K562 (cell line): ENCODE data around the gene GYS1. TPM values are rescaled to one million over a fixed set of nuclear protein-coding genes. Genes with fewer than 3 reads are reported as not detected.

ENCODE experiments used
- CTBP1 ChIP-seq: fragments of 450-650 bp; IDR thresholded peaks from 2 replicates; pipeline ENCODE4 v1.6.1; 2016; ENCODE audit warnings: borderline replicate concordance
- DPF2 ChIP-seq: fragments of 450-650 bp; IDR thresholded peaks from 2 replicates; pipeline ENCODE4 v1.6.1; 2016
- EP300 ChIP-seq: IDR thresholded peaks from 2 replicates; pipeline ENCODE4 v1.6.1; 2012; ENCODE audit warnings: low read length, improper control_type of control experiment
- GABPA ChIP-seq: fragments of 200-800 bp; sonication (Bioruptor generic); conservative IDR thresholded peaks from 2 replicates; pipeline ENCODE4 v1.6.1; 2016; ENCODE audit warnings: low read depth, missing genetic modification characterization, missing compliant biosample characterization
- GTF2A2 ChIP-seq: IDR thresholded peaks from 2 replicates; pipeline ENCODE4 v1.6.1; 2016; ENCODE audit warnings: mild to moderate bottlenecking, missing genetic modification characterization, missing compliant biosample characterization
- HDAC2 ChIP-seq: fragments of 450-650 bp; IDR thresholded peaks from 2 replicates; pipeline ENCODE4 v1.6.1; 2016; ENCODE audit warnings: mild to moderate bottlenecking
- KAT8 ChIP-seq: fragments of 450-650 bp; IDR thresholded peaks from 2 replicates; pipeline ENCODE4 v1.6.1; 2016; ENCODE audit warnings: low read depth, mild to moderate bottlenecking
- LEF1 ChIP-seq: fragments of 450-650 bp; IDR thresholded peaks from 2 replicates; pipeline ENCODE4 v1.6.1; 2016; ENCODE audit warnings: mild to moderate bottlenecking
- NELFE ChIP-seq: IDR thresholded peaks from 2 replicates; pipeline ENCODE4 v1.6.1; 2011; ENCODE audit warnings: mild to moderate bottlenecking; ENCODE audit not compliant: insufficient read depth, insufficient read length
- PCBP2 ChIP-seq: fragments of 200-400 bp; formaldehyde crosslinking; IDR thresholded peaks from 2 replicates; pipeline ENCODE4 v1.6.1; 2018; ENCODE audit warnings: low read length, low read depth, mild to moderate bottlenecking, moderate library complexity; ENCODE audit not compliant: poor library complexity, severe bottlenecking
- POLR3G ChIP-seq: IDR thresholded peaks from 2 replicates; pipeline ENCODE4 v1.6.1; 2011; ENCODE audit not compliant: insufficient read length, insufficient replicate concordance; ENCODE audit errors: extremely low read depth
- RBM39 ChIP-seq: fragments of 200-400 bp; formaldehyde crosslinking; optimal IDR thresholded peaks from 2 replicates; pipeline ENCODE3; 2018; ENCODE audit warnings: low read depth, low read length
- SMARCE1 ChIP-seq: fragments of 450-650 bp; IDR thresholded peaks from 2 replicates; pipeline ENCODE4 v1.7.1; 2016; ENCODE audit warnings: mild to moderate bottlenecking
- STAG1 ChIP-seq: sonication (generic); formaldehyde crosslinking; IDR thresholded peaks from 2 replicates; pipeline ENCODE4 v1.5.0; 2020; ENCODE audit warnings: missing genetic modification reagents, borderline replicate concordance
- ZNF140 ChIP-seq: fragments of 250-450 bp; sonication (Bioruptor Pico); IDR thresholded peaks from 2 replicates; pipeline ENCODE4 v1.8.0; 2021; ENCODE audit warnings: moderate library complexity, mild to moderate bottlenecking, inconsistent platforms
- ZNF239 ChIP-seq: fragments of 250-450 bp; sonication (Bioruptor Pico); IDR thresholded peaks from 2 replicates; pipeline ENCODE4 v1.4.0; 2020; ENCODE audit warnings: mild to moderate bottlenecking
- ZNF324 ChIP-seq: fragments of 250-450 bp; sonication (Bioruptor Pico); IDR thresholded peaks from 2 replicates; pipeline ENCODE4 v1.4.0; 2020; ENCODE audit warnings: mild to moderate bottlenecking
- ZNF41 ChIP-seq: fragments of 250-450 bp; sonication (Bioruptor Pico); conservative IDR thresholded peaks from 2 replicates; pipeline ENCODE4 v1.4.0; 2020; ENCODE audit warnings: mild to moderate bottlenecking
- ZNF583 ChIP-seq: fragments of 250-450 bp; sonication (Bioruptor Pico); IDR thresholded peaks from 2 replicates; pipeline ENCODE4 v1.4.0; 2020
- polyA plus RNA-seq, 8 experiments: library from polyadenylated mRNA; depleted of rRNA in 4 of 8; stranded (reverse) in 5 of 8; unstranded in 3 of 8; fragments of >200 nt; fragmentation: Nextera tagmentation in 2 of 8; fragmentation: Illumina TruSeq in 1 of 8; extraction: Ambion mirVana in 2 of 8; extraction: Trizol in 1 of 8; gene quantifications; 2 replicates each; pipeline versions ENCODE4 v1.2.1 to v1.2.3, GENCODE V29; 2011 to 2014; ENCODE audit warnings: inconsistent platforms in 1 of 8, missing spikeins in 1 of 8
- total RNA-seq, 7 experiments: library from RNA; depleted of rRNA in 6 of 7; stranded (reverse); fragments of >200 nt in 6 of 7; fragmentation: Illumina TruSeq in 2 of 7; extraction: Trizol in 2 of 7; gene quantifications; 2 replicates each; pipeline versions ENCODE4 v1.2.1 to v1.2.3, GENCODE V29; 2011 to 2021; ENCODE audit warnings: low replicate concordance in 1 of 7
- TF ChIP-seq, protein P1 (sequence below): fragments of 450-650 bp; IDR thresholded peaks from 2 replicates; pipeline ENCODE4 v1.6.1; 2016; ENCODE audit warnings: antibody characterized with exemption
- TF ChIP-seq, protein P2 (sequence below): fragments of 450-650 bp; formaldehyde crosslinking; IDR thresholded peaks from 2 replicates; pipeline ENCODE4 v1.4.0; 2020; ENCODE audit warnings: mild to moderate bottlenecking
- TF ChIP-seq, protein P3 (sequence below): fragments of 450-650 bp; IDR thresholded peaks from 2 replicates; pipeline ENCODE4 v1.6.1; 2017; ENCODE audit warnings: mild to moderate bottlenecking, moderate library complexity
- TF ChIP-seq, protein P4 (sequence below): fragments of 450-650 bp; formaldehyde crosslinking; IDR thresholded peaks from 2 replicates; pipeline ENCODE4 v1.4.0; 2020; ENCODE audit warnings: mild to moderate bottlenecking, moderate library complexity
- TF ChIP-seq, protein P5 (sequence below), 2 experiments: fragments of 450-650 bp; conservative IDR thresholded peaks; 2 replicates each; pipeline ENCODE4 v1.6.1; 2017; ENCODE audit warnings: mild to moderate bottlenecking in 2 of 2, moderate library complexity in 2 of 2

The GYS1 gene
- total and polyA plus RNA-seq, 9 of the 15 experiments (the other 6 are each of a cell fraction or from before 2014, with no cell fraction given), result 1.9 to 31.1 (median 15.2) TPM

DNA sequence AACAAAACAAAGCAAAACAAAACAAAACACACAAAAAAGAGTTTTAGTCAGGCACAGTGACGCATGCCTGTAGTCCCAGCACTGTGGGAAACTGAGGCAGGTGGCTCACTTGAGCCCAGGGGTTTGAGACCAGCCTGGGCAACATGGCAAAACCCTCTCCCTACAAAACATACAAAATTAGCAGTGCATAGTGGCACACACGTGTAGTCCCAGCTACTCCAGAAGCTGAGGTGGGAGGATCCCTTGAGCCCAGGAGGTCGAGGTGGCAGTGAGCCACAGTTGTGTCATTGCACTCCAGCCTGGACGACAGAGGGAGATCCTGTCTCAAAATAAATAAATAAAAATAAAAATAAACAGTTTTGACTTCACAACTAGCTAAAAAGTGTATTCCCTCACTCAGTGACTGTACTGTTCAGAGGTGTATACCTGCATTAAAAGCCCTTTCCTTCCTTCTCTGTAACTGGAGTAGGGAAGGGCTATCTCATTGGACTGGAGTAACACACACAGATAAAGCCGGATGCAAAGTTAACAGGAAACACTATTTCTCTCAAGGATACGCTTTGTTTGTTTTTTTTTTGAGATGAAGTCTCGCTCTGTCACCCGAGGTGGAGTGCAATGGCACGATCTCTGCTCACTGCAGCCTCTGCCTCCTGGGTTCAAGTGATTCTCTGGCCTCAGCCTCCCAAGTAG is 42.1 kb downstream of the GYS1 start (continued):
- TF ChIP-seq STAG1 (CRISPR knock-in tag) (no peak), NELFE (no peak), ZNF140 (no peak), KAT8 (no peak), LEF1 (peak; percentile 40), POLR3G (no peak), CTBP1 (no peak), ZNF324 (CRISPR knock-in tag) (no peak), RBM39 (no peak), PCBP2 (no peak), GTF2A2 (tag) (no peak), GABPA (peak; percentile 49; the same call in 1 of the 2 replicates), ZNF583 (CRISPR knock-in tag) (no peak), ZNF239 (no peak), EP300 (peak; percentile 46; the same call in 1 of the 2 replicates), SMARCE1 (0 out of 2 replicates have a peak, but pooled peaks have one; percentile 24), ZNF41 (CRISPR knock-in tag) (no peak), DPF2 (peak; percentile 67), HDAC2 (no peak)
- TF ChIP-seq, protein P1, sequence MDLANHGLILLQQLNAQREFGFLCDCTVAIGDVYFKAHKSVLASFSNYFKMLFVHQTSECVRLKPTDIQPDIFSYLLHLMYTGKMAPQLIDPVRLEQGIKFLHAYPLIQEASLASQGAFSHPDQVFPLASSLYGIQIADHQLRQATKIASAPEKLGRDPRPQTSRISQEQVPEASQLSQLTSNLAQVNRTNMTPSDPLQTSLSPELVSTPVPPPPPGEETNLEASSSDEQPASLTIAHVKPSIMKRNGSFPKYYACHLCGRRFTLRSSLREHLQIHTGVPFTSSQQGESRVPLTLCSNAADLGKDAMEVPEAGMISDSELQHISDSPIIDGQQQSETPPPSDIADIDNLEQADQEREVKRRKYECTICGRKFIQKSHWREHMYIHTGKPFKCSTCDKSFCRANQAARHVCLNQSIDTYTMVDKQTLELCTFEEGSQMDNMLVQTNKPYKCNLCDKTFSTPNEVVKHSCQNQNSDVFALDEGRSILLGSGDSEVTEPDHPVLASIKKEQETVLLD, result no peak
- TF ChIP-seq, protein P2, sequence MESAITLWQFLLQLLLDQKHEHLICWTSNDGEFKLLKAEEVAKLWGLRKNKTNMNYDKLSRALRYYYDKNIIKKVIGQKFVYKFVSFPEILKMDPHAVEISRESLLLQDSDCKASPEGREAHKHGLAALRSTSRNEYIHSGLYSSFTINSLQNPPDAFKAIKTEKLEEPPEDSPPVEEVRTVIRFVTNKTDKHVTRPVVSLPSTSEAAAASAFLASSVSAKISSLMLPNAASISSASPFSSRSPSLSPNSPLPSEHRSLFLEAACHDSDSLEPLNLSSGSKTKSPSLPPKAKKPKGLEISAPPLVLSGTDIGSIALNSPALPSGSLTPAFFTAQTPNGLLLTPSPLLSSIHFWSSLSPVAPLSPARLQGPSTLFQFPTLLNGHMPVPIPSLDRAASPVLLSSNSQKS (CRISPR knock-in tag), result no peak
- TF ChIP-seq, protein P3, sequence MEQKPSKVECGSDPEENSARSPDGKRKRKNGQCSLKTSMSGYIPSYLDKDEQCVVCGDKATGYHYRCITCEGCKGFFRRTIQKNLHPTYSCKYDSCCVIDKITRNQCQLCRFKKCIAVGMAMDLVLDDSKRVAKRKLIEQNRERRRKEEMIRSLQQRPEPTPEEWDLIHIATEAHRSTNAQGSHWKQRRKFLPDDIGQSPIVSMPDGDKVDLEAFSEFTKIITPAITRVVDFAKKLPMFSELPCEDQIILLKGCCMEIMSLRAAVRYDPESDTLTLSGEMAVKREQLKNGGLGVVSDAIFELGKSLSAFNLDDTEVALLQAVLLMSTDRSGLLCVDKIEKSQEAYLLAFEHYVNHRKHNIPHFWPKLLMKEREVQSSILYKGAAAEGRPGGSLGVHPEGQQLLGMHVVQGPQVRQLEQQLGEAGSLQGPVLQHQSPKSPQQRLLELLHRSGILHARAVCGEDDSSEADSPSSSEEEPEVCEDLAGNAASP, result no peak
- TF ChIP-seq, protein P4, sequence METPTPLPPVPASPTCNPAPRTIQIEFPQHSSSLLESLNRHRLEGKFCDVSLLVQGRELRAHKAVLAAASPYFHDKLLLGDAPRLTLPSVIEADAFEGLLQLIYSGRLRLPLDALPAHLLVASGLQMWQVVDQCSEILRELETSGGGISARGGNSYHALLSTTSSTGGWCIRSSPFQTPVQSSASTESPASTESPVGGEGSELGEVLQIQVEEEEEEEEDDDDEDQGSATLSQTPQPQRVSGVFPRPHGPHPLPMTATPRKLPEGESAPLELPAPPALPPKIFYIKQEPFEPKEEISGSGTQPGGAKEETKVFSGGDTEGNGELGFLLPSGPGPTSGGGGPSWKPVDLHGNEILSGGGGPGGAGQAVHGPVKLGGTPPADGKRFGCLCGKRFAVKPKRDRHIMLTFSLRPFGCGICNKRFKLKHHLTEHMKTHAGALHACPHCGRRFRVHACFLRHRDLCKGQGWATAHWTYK (CRISPR knock-in tag), result 0 out of 2 replicates have a peak, but pooled peaks have one; percentile 17
- TF ChIP-seq, protein P5, sequence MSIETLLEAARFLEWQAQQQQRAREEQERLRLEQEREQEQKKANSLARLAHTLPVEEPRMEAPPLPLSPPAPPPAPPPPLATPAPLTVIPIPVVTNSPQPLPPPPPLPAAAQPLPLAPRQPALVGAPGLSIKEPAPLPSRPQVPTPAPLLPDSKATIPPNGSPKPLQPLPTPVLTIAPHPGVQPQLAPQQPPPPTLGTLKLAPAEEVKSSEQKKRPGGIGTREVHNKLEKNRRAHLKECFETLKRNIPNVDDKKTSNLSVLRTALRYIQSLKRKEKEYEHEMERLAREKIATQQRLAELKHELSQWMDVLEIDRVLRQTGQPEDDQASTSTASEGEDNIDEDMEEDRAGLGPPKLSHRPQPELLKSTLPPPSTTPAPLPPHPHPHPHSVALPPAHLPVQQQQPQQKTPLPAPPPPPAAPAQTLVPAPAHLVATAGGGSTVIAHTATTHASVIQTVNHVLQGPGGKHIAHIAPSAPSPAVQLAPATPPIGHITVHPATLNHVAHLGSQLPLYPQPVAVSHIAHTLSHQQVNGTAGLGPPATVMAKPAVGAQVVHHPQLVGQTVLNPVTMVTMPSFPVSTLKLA (conservative IDR thresholded peaks at IDR 0.05), result peak; percentile 42 to 45; a peak in 3 of 4 replicates
